K562 (cell line): ENCODE data around the gene LIPH. TPM values are rescaled to one million over a fixed set of nuclear protein-coding genes. Genes with fewer than 3 reads are reported as not detected.

Experiments
- ARID3B ChIP-seq: fragments of 250-450 bp; sonication (Bioruptor Pico); IDR thresholded peaks from 2 replicates; pipeline ENCODE4 v1.4.0; 2020; ENCODE audit warnings: borderline replicate concordance
- MAZ ChIP-seq, 2 experiments: fragments of 450-650 bp in 1 of 2; sonication (generic) in 1 of 2; formaldehyde crosslinking; IDR thresholded peaks in 1 of 2; conservative IDR thresholded peaks in 1 of 2; 2 replicates each; pipeline versions ENCODE4 v1.4.0 to v1.5.0; 2020; ENCODE audit warnings: mild to moderate bottlenecking in 1 of 2, missing genetic modification reagents in 1 of 2
- NONO ChIP-seq, 2 experiments: fragments of 200-400 bp in 1 of 2; fragments of 450-650 bp in 1 of 2; formaldehyde crosslinking in 1 of 2; IDR thresholded peaks; 2 replicates each; pipeline ENCODE4 v1.6.1; 2017; ENCODE audit warnings: low read depth in 2 of 2, mild to moderate bottlenecking in 2 of 2, moderate library complexity in 2 of 2, low read length in 1 of 2
- SOX6 ChIP-seq: fragments of 450-650 bp; IDR thresholded peaks from 2 replicates; pipeline ENCODE4 v1.6.1; 2014; ENCODE audit warnings: mild to moderate bottlenecking
- SRSF1 ChIP-seq: fragments of 200-400 bp; formaldehyde crosslinking; IDR thresholded peaks from 2 replicates; pipeline ENCODE4 v1.6.1; 2017; ENCODE audit warnings: mild to moderate bottlenecking, low read depth, low read length, moderate library complexity
- TCF7L2 ChIP-seq: fragments of 150-350 bp; IDR thresholded peaks from 2 replicates; pipeline ENCODE4 v1.6.1; 2016; ENCODE audit warnings: low read depth, mild to moderate bottlenecking, low read length, moderate library complexity
- USF2 ChIP-seq: sonication (generic); formaldehyde crosslinking; IDR thresholded peaks from 2 replicates; pipeline ENCODE4 v1.5.0; 2020; ENCODE audit warnings: missing genetic modification reagents
- ZNF311 ChIP-seq: fragments of 250-450 bp; sonication (Bioruptor Pico); IDR thresholded peaks from 2 replicates; pipeline ENCODE4 v1.4.0; 2020; ENCODE audit warnings: mild to moderate bottlenecking, moderate library complexity
- ZNF518B ChIP-seq: fragments of 250-450 bp; sonication (Bioruptor Pico); IDR thresholded peaks from 2 replicates; pipeline ENCODE4 v1.5.0; 2021; ENCODE audit warnings: mild to moderate bottlenecking, moderate library complexity
- ZNF695 ChIP-seq: fragments of 450-650 bp; formaldehyde crosslinking; IDR thresholded peaks from 2 replicates; pipeline ENCODE4 v1.4.0; 2020; ENCODE audit warnings: mild to moderate bottlenecking, moderate library complexity
- polyA plus RNA-seq, 8 experiments: library from polyadenylated mRNA; depleted of rRNA in 4 of 8; stranded (reverse) in 5 of 8; unstranded in 3 of 8; fragments of >200 nt; fragmentation: Nextera tagmentation in 2 of 8; fragmentation: Illumina TruSeq in 1 of 8; extraction: Ambion mirVana in 2 of 8; extraction: Trizol in 1 of 8; gene quantifications; 2 replicates each; pipeline versions ENCODE4 v1.2.1 to v1.2.3, GENCODE V29; 2011 to 2014; ENCODE audit warnings: inconsistent platforms in 1 of 8, missing spikeins in 1 of 8
- total RNA-seq, 7 experiments: library from RNA; depleted of rRNA in 6 of 7; stranded (reverse); fragments of >200 nt in 6 of 7; fragmentation: Illumina TruSeq in 2 of 7; extraction: Trizol in 2 of 7; gene quantifications; 2 replicates each; pipeline versions ENCODE4 v1.2.1 to v1.2.3, GENCODE V29; 2011 to 2021; ENCODE audit warnings: low replicate concordance in 1 of 7
- TF ChIP-seq, protein P1 (sequence below): fragments of 450-650 bp; IDR thresholded peaks from 2 replicates; pipeline ENCODE4 v1.6.1; 2016; ENCODE audit warnings: low read depth

Gene LIPH
- total and polyA plus RNA-seq, 9 of the 15 experiments (the other 6 are each of a cell fraction or from before 2014, with no cell fraction given): 0.73 to 1.8 (median 1.3) TPM

- TF ChIP-seq, protein P1, sequence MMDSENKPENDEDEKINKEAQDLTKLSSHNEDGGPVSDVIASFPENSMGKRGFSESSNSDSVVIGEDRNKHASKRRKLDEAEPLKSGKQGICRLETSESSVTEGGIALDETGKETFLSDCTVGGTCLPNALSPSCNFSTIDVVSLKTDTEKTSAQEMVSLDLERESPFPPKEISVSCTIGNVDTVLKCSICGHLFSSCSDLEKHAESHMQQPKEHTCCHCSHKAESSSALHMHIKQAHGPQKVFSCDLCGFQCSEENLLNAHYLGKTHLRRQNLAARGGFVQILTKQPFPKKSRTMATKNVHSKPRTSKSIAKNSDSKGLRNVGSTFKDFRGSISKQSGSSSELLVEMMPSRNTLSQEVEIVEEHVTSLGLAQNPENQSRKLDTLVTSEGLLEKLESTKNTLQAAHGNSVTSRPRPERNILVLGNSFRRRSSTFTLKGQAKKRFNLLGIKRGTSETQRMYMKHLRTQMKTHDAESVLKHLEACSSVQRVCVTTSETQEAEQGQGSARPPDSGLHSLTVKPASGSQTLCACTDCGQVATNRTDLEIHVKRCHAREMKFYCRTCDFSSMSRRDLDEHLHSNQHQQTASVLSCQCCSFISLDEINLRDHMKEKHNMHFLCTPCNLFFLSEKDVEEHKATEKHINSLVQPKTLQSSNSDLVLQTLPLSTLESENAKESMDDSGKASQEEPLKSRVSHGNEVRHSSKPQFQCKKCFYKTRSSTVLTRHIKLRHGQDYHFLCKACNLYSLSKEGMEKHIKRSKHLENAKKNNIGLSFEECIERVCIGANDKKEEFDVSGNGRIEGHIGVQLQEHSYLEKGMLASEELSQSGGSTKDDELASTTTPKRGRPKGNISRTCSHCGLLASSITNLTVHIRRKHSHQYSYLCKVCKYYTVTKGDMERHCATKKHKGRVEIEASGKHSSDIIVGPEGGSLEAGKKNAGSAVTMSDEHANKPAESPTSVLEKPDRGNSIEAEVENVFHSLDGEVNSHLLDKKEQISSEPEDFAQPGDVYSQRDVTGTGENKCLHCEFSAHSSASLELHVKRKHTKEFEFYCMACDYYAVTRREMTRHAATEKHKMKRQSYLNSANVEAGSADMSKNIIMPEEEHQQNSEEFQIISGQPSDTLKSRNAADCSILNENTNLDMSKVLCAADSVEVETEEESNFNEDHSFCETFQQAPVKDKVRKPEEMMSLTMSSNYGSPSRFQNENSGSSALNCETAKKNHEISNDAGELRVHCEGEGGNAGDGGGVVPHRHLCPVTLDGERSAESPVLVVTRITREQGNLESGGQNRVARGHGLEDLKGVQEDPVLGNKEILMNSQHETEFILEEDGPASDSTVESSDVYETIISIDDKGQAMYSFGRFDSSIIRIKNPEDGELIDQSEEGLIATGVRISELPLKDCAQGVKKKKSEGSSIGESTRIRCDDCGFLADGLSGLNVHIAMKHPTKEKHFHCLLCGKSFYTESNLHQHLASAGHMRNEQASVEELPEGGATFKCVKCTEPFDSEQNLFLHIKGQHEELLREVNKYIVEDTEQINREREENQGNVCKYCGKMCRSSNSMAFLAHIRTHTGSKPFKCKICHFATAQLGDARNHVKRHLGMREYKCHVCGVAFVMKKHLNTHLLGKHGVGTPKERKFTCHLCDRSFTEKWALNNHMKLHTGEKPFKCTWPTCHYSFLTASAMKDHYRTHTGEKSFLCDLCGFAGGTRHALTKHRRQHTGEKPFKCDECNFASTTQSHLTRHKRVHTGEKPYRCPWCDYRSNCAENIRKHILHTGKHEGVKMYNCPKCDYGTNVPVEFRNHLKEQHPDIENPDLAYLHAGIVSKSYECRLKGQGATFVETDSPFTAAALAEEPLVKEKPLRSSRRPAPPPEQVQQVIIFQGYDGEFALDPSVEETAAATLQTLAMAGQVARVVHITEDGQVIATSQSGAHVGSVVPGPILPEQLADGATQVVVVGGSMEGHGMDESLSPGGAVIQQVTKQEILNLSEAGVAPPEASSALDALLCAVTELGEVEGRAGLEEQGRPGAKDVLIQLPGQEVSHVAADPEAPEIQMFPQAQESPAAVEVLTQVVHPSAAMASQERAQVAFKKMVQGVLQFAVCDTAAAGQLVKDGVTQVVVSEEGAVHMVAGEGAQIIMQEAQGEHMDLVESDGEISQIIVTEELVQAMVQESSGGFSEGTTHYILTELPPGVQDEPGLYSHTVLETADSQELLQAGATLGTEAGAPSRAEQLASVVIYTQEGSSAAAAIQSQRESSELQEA: no peak
- TF ChIP-seq TCF7L2 (no peak), ZNF311 (CRISPR knock-in tag) (no peak), SOX6 (peak; percentile 59; the same call in 1 of the 2 replicates), MAZ (CRISPR knock-in tag; conservative IDR thresholded peaks at IDR 0.05 in 1 of 2, IDR thresholded peaks at IDR 0.05 in 1 of 2) (peak; percentile 94 to 98), ZNF695 (CRISPR knock-in tag) (no peak), ARID3B (no peak), NONO (IDR thresholded peaks at IDR 0.05; ENCODE audit: low read depth in 2 of 2, low read length in 1 of 2) (peak; percentile 48 to 96; a peak in 3 of 4 replicates), SRSF1 (no peak), USF2 (CRISPR knock-in tag) (no peak), ZNF518B (CRISPR knock-in tag) (no peak)
These were observed 53.6 kb downstream of the LIPH start, which contains the start of gene TMEM41A (continued) for GRCh38 chr3:185498503-185499396.
